NCI-H2029 (cell line): Measurements from ENCODE around the gene CRTC3.
"Not testable (repeated sequence)": the region's sequence is repeated elsewhere in the genome, so short reads cannot be mapped to it uniquely, and the experiment has no call there.

Experiments
- DNase-seq: peaks from one replicate; lab custom pipeline; 2025; lab: John Stamatoyannopoulos, UW

The CRTC3 gene

GRCh38 chr15:90620379-90621067 is 90.8 kb downstream of the CRTC3 start:
- DNase-seq: no peak

- DNase-seq: no peak
These were observed 94.1 kb downstream of the CRTC3 start for GRCh38 chr15:90623854-90624253.

GRCh38 chr15:90624278-90624981 is 94.7 kb downstream of the CRTC3 start:
- no peak for DNase-seq

GRCh38 chr15:90625037-90625436 is 95.3 kb downstream of the CRTC3 start:
- DNase-seq: no peak

- no peak for DNase-seq
These were observed 99.5 kb downstream of the CRTC3 start for GRCh38 chr15:90629217-90629616.

GRCh38 chr15:90633360-90633759 is 103.6 kb downstream of the CRTC3 start:
- no peak for DNase-seq

- not testable (repeated sequence) for DNase-seq
These were observed 107.3 kb downstream of the CRTC3 start for GRCh38 chr15:90636993-90637392.

GRCh38 chr15:90637693-90638092 is 108.0 kb downstream of the CRTC3 start:
- DNase-seq: no peak

GRCh38 chr15:90638201-90638691 is 108.5 kb downstream of the CRTC3 start:
- DNase-seq: no peak

GRCh38 chr15:90638963-90639362 is 109.2 kb downstream of the CRTC3 start:
- no peak for DNase-seq

- DNase-seq: no peak
These were observed 111.1 kb downstream of the CRTC3 start for GRCh38 chr15:90640862-90641261.

GRCh38 chr15:90641581-90642463 is 112.1 kb downstream of the CRTC3 start:
- DNase-seq: no peak

- no peak for DNase-seq
These were observed 113.0 kb downstream of the CRTC3 start for GRCh38 chr15:90642464-90643300.

GRCh38 chr15:90643301-90643632 is 113.5 kb downstream of the CRTC3 start:
- no peak for DNase-seq

- DNase-seq: no peak
These were observed 114.8 kb downstream of the CRTC3 start for GRCh38 chr15:90644526-90644925.

- DNase-seq: no peak
These were observed 115.4 kb downstream of the CRTC3 start for GRCh38 chr15:90644952-90645725.

- DNase-seq: no peak
These were observed 116.3 kb downstream of the CRTC3 start for GRCh38 chr15:90645873-90646575.

GRCh38 chr15:90646662-90647305 is 117.1 kb downstream of the CRTC3 start:
- no peak for DNase-seq

GRCh38 chr15:90647326-90647725 is 117.6 kb downstream of the CRTC3 start:
- no peak for DNase-seq
